Peyer's patch (tissue), 4 donors: Measurements from ENCODE around the gene DPP4. TPM values are rescaled to one million over a fixed set of nuclear protein-coding genes. Genes with fewer than 3 reads are reported as not detected.

Experiments
- DNase-seq, 3 donors: peaks; one replicate each; pipeline ENCODE4 v3.0.0-alpha.2; 2017 to 2019
- H3K27ac ChIP-seq, 4 donors: fragments of 200-600 bp; sonication (generic); one replicate each; pipeline ENCODE4 v1.5.1; 2016 to 2019
- H3K27me3 ChIP-seq, 2 donors: fragments of 200-600 bp; sonication (generic); one replicate each; pipeline ENCODE4 v1.5.1; 2019
- H3K36me3 ChIP-seq, 3 donors: fragments of 200-600 bp; sonication (generic); one replicate each; pipeline ENCODE4 v1.5.1; 2016 to 2019
- H3K4me1 ChIP-seq, 4 donors: fragments of 200-600 bp; sonication (generic); one replicate each; pipeline ENCODE4 v1.5.1; 2016 to 2019
- H3K4me3 ChIP-seq, 4 donors: fragments of 200-600 bp; sonication (generic); 1 replicate in 3 of 4; 2 replicates in 1 of 4; pipeline ENCODE4 v1.5.1; 2016 to 2019; ENCODE audit warnings: mild to moderate bottlenecking in 1 of 4
- H3K9me3 ChIP-seq, 4 donors: fragments of 200-600 bp; sonication (generic); one replicate each; pipeline ENCODE4 v1.5.1; 2016 to 2019; ENCODE audit warnings: mild to moderate bottlenecking in 1 of 4
- POLR2A ChIP-seq, 2 donors: fragments of 450-650 bp; IDR thresholded peaks; one replicate each; pipeline ENCODE4 v1.5.1; 2017; ENCODE audit warnings: antibody characterized with exemption in 2 of 2, mild to moderate bottlenecking in 2 of 2, moderate library complexity in 2 of 2
- total RNA-seq, 4 donors: library from RNA; depleted of rRNA; stranded (reverse); fragments of >200 nt; gene quantifications; one replicate each; pipeline ENCODE4 v1.1.0, GENCODE V29; 2016
- TF ChIP-seq, protein P1 (sequence below), 6 experiments: fragments of 450-650 bp in 4 of 6; fragments of 200-600 bp in 2 of 6; sonication (generic) in 1 of 6; IDR thresholded peaks; one replicate each; pipeline ENCODE4 v1.5.1; 2017 to 2019; ENCODE audit warnings: antibody characterized with exemption in 6 of 6, mild to moderate bottlenecking in 3 of 6, moderate library complexity in 1 of 6

DPP4 gene
- total RNA-seq, 4 donors from 2014 or later = 17.3 to 447 (median 178) TPM

DNA sequence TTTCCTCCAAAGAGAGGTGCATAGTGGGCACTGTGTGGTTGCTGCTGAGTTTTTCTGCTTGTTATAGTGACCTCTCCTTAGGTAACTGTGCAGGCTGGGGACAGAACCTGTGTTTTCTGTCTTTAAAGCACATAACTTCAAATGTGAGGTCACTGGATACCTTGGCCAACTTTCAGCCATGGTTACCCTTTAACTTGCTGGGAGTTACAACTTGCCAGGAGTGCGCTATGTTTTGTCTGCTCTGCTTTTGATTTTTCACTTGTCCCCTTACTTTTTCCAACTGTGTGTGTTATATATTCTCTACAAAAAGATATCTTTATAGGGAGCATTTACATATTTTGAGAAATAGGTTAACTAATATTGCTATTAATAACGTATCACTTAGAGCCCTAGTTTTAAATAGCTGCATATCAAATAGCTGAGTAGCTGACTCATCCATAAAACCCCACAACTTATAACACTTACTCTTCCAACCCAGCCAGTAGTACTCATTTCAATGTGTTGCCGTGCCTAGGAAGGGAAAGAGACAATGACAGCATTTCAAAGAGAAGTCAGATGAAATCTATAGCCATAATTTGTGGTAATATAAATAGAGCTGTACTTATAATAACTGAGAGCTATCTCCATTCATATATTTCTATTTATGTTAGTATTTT is 51.6 kb downstream of the DPP4 start:
- no peak for DNase-seq
- Histone ChIP-seq H3K4me1 (no peaks in the 10 kb centered on the region), H3K36me3 (peaks cover 0 to 18% (median 0%) of the 10 kb centered on the region in 3 donors), H3K4me3 (no peak overlapping the region), H3K27ac (no peak overlapping the region), H3K9me3 (no peaks in the 10 kb centered on the region), H3K27me3 (no peaks in the 10 kb centered on the region)
- TF ChIP-seq, protein P1, sequence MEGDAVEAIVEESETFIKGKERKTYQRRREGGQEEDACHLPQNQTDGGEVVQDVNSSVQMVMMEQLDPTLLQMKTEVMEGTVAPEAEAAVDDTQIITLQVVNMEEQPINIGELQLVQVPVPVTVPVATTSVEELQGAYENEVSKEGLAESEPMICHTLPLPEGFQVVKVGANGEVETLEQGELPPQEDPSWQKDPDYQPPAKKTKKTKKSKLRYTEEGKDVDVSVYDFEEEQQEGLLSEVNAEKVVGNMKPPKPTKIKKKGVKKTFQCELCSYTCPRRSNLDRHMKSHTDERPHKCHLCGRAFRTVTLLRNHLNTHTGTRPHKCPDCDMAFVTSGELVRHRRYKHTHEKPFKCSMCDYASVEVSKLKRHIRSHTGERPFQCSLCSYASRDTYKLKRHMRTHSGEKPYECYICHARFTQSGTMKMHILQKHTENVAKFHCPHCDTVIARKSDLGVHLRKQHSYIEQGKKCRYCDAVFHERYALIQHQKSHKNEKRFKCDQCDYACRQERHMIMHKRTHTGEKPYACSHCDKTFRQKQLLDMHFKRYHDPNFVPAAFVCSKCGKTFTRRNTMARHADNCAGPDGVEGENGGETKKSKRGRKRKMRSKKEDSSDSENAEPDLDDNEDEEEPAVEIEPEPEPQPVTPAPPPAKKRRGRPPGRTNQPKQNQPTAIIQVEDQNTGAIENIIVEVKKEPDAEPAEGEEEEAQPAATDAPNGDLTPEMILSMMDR (IDR thresholded peaks at IDR 0.05) = no peak
- no peak for TF ChIP-seq POLR2A (IDR thresholded peaks at IDR 0.05)

DNA sequence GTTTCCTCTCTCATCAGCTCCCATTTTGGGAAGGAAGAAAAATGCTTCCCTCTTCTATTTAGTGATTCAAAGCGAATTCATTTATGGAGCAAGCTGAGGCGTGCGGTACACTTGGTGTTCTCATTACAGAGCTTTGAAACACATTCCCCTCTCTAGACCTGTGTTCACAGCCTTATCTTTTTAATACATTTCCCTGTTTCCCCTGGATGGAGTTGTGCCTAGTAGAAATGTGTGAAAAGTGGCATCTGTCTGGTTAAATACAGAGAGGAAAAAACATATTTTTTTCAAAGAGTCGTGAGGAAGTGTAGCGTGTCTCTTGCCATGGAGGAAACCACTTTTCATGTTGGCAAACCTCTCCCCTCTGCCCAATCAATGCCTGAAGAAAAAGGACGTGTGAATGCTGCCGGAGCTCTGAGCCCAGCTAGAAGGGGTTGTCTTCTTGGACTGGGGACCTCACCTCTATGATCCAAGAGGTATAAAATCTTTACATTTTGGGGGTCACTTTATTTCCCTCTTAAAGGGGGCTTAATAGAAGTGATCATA is 52.4 kb downstream of the DPP4 start:
- Histone ChIP-seq H3K27ac (no peak overlapping the region), H3K9me3 (no peaks in the 10 kb centered on the region), H3K27me3 (no peaks in the 10 kb centered on the region), H3K4me1 (no peaks in the 10 kb centered on the region), H3K36me3 (peaks cover 0 to 18% (median 0%) of the 10 kb centered on the region in 3 donors), H3K4me3 (no peak overlapping the region)
- DNase-seq = no peak
- TF ChIP-seq, protein P1 (IDR thresholded peaks at IDR 0.05) = no peak
- no peak for TF ChIP-seq POLR2A (IDR thresholded peaks at IDR 0.05)

DNA sequence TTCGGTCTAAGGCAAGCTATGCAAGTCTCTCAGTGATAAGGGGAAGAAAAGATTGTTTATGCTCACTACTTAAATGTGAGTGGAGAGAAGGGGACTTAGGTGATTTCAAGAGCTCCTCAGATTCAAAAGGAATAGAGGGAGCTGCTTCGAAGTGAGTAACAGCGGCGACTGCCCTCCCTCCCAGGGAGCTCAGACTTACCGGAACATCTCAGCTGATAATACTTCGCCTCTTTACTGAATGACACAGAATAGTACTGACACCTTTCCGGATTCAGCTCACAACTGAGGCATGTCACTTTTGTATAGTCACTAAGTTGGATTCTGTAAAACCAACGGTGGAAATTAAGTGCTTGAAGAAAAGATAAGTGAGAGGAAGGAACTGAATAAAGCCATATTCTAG is 55.5 kb downstream of the DPP4 start:
- H3K27ac ChIP-seq = no peak overlapping the region
- peaks cover 0 to 4% (median 0%) of the 10 kb centered on the region in 4 donors for H3K4me1 ChIP-seq
- no peaks in the 10 kb centered on the region for H3K9me3 ChIP-seq
- no peak overlapping the region for H3K4me3 ChIP-seq
- TF ChIP-seq, protein P1 (IDR thresholded peaks at IDR 0.05) = no peak
- no peak for TF ChIP-seq POLR2A (IDR thresholded peaks at IDR 0.05)
- no peak for DNase-seq
- H3K36me3 ChIP-seq = peaks cover 0 to 18% (median 0%) of the 10 kb centered on the region in 3 donors
- no peaks in the 10 kb centered on the region for H3K27me3 ChIP-seq

DNA sequence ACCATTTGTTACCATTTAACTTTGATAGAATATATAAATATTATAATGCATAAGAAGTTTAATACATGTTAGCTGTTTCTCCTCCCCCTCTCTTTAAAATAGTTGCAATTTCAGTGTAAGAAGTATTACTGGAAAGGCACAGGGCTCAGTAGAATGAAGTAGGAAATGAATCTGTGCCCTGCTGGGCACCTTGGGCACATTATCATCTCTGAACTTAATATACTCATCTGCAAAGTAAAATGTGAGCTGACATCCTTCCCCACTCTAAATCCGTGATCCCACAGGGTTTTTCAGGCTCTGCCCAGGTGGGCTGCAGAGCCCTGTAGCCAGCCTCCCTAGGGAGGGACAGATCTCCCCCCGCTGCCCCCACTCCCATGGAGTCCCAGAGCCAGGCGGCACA is 56.8 kb downstream of the DPP4 start:
- TF ChIP-seq, protein P1 (IDR thresholded peaks at IDR 0.05) = no peak
- TF ChIP-seq POLR2A (IDR thresholded peaks at IDR 0.05) = no peak
- Histone ChIP-seq H3K4me1 (peaks cover 0 to 14% (median 0%) of the 10 kb centered on the region in 4 donors), H3K27ac (no peak overlapping the region), H3K36me3 (peaks cover 0 to 18% (median 0%) of the 10 kb centered on the region in 3 donors), H3K4me3 (no peak overlapping the region), H3K27me3 (no peaks in the 10 kb centered on the region), H3K9me3 (no peaks in the 10 kb centered on the region)
- DNase-seq = no peak

DNA sequence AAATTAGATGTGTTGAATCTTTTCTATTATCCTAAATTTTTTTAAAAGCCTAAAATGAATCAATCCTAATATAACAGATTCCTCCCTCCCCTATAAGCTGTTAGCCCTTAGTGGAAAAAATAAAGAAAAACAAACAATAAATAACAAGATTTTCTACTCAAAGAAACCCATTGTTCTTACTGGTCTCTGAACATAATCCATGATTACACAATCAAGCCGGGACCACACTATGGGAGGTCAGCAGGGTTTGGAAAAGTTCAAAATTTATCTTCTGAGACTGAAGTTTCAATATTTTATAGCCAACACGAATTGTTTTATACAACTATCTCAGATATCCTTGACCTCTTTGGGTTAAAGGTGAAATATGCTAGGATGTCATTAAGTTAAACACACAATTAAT is 57.9 kb downstream of the DPP4 start:
- no peak for TF ChIP-seq POLR2A (IDR thresholded peaks at IDR 0.05)
- TF ChIP-seq, protein P1 (IDR thresholded peaks at IDR 0.05) = no peak
- DNase-seq = no peak
- Histone ChIP-seq H3K36me3 (peaks cover 0 to 18% (median 0%) of the 10 kb centered on the region in 3 donors), H3K9me3 (no peaks in the 10 kb centered on the region), H3K4me3 (no peak overlapping the region), H3K27me3 (no peaks in the 10 kb centered on the region), H3K4me1 (peaks cover 0 to 14% (median 0%) of the 10 kb centered on the region in 4 donors), H3K27ac (no peak overlapping the region)
